ENCODE data around the gene TOPAZ1. TPM values are rescaled to one million over a fixed set of nuclear protein-coding genes. Genes with fewer than 3 reads are reported as not detected.
A peak's percentile ranks its signal among the peaks of the same experiment; 100 is the strongest.

Gene TOPAZ1
- total and polyA plus RNA-seq, 2 of the 13 experiments (the other 11 are each of a cell fraction or from before 2014, with no cell fraction given): not detected

DNA sequence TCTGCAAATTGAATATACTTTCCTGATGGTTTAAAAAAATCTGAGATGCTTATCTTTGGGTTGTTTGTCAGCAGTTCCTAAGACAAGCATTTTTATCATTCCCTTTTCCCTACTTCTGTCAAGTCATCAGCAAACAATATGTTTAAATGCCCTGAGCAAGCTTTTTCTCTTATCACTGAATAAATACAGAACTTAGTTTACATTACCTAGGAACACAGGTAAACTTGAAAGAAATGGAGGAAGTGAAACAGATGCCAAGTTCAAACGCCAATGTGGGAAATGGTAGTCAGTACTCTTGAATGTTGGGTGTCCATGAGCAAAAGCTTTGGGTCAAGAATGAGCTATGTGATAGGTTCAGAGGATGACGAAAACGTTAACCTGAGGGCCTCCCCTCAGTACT, 79.6 kb downstream of the TOPAZ1 start (continued):
- TF ChIP-seq AGO2 (optimal IDR thresholded peaks at IDR 0.05; ENCODE audit: low read depth, low read length) (no peak), TEAD3 (CRISPR knock-in tag; optimal IDR thresholded peaks at IDR 0.05; ENCODE audit: borderline replicate concordance) (peak; percentile 81), SNAPC2 (CRISPR knock-in tag; IDR thresholded peaks at IDR 0.05) (peak; percentile 25; the same call in 1 of the 2 replicates), RXRA (CRISPR knock-in tag; IDR thresholded peaks at IDR 0.05) (peak; percentile 28; the same call in 1 of the 2 replicates), SALL1 (CRISPR knock-in tag; IDR thresholded peaks at IDR 0.05) (peak; percentile 36; the same call in 1 of the 2 replicates), TMF1 (CRISPR knock-in tag; IDR thresholded peaks at IDR 0.05; ENCODE audit: low read depth) (no peak), HDAC2 (CRISPR knock-in tag; IDR thresholded peaks at IDR 0.05) (peak; percentile 83), SPEN (CRISPR knock-in tag; IDR thresholded peaks at IDR 0.05; ENCODE audit: low read depth) (no peak; the same call in 1 of the 2 replicates), SOX5 (CRISPR knock-in tag; IDR thresholded peaks at IDR 0.05; ENCODE audit: borderline replicate concordance) (peak; percentile 91), GABPA (IDR thresholded peaks at IDR 0.05; ENCODE audit: low read depth, low read length) (no peak), GABPA (CRISPR knock-in tag; IDR thresholded peaks at IDR 0.05; ENCODE audit: low read depth) (peak; percentile 48; the same call in 1 of the 2 replicates), ZNF577 (CRISPR knock-in tag; IDR thresholded peaks at IDR 0.05; ENCODE audit: borderline replicate concordance, low read depth) (no peak), MIXL1 (CRISPR knock-in tag; IDR thresholded peaks at IDR 0.05) (peak; percentile 76), GABPB1 (CRISPR knock-in tag; IDR thresholded peaks at IDR 0.05) (no peak), ZNF878 (CRISPR knock-in tag; IDR thresholded peaks at IDR 0.05) (peak; percentile 69; the same call in 1 of the 2 replicates), ZNF558 (CRISPR knock-in tag; IDR thresholded peaks at IDR 0.05; ENCODE audit: borderline replicate concordance) (no peak), FOXA3 (CRISPR knock-in tag; IDR thresholded peaks at IDR 0.05) (peak; percentile 96), CAMTA2 (CRISPR knock-in tag; IDR thresholded peaks at IDR 0.05; ENCODE audit: borderline replicate concordance) (no peak), GFI1 (CRISPR knock-in tag; IDR thresholded peaks at IDR 0.05; ENCODE audit: borderline replicate concordance) (peak; percentile 61), SRSF4 (IDR thresholded peaks at IDR 0.05; ENCODE audit: low read depth, low read length, poor library complexity, severe bottlenecking) (no peak), ISL2 (CRISPR knock-in tag; IDR thresholded peaks at IDR 0.05) (peak; percentile 94)
- TF ChIP-seq, protein P1, sequence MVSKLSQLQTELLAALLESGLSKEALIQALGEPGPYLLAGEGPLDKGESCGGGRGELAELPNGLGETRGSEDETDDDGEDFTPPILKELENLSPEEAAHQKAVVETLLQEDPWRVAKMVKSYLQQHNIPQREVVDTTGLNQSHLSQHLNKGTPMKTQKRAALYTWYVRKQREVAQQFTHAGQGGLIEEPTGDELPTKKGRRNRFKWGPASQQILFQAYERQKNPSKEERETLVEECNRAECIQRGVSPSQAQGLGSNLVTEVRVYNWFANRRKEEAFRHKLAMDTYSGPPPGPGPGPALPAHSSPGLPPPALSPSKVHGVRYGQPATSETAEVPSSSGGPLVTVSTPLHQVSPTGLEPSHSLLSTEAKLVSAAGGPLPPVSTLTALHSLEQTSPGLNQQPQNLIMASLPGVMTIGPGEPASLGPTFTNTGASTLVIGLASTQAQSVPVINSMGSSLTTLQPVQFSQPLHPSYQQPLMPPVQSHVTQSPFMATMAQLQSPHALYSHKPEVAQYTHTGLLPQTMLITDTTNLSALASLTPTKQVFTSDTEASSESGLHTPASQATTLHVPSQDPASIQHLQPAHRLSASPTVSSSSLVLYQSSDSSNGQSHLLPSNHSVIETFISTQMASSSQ (IDR thresholded peaks at IDR 0.05; ENCODE audit: low read depth): peak; percentile 53
- TF ChIP-seq, protein P1 (CRISPR knock-in tag; IDR thresholded peaks at IDR 0.05; ENCODE audit: borderline replicate concordance): peak; percentile 55; the same call in 1 of the 2 replicates
- TF ChIP-seq, protein P2, sequence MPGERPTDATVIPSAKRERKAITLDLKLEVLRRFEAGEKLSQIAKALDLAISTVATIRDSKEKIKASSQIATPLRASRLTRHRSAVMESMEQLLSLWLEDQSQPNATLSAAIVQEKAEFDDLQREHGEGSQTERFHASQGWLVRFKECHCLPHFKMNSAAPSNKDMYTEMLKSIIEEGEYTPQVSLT (CRISPR knock-in tag; IDR thresholded peaks at IDR 0.05; ENCODE audit: borderline replicate concordance, low read depth): no peak
- TF ChIP-seq, protein P3, sequence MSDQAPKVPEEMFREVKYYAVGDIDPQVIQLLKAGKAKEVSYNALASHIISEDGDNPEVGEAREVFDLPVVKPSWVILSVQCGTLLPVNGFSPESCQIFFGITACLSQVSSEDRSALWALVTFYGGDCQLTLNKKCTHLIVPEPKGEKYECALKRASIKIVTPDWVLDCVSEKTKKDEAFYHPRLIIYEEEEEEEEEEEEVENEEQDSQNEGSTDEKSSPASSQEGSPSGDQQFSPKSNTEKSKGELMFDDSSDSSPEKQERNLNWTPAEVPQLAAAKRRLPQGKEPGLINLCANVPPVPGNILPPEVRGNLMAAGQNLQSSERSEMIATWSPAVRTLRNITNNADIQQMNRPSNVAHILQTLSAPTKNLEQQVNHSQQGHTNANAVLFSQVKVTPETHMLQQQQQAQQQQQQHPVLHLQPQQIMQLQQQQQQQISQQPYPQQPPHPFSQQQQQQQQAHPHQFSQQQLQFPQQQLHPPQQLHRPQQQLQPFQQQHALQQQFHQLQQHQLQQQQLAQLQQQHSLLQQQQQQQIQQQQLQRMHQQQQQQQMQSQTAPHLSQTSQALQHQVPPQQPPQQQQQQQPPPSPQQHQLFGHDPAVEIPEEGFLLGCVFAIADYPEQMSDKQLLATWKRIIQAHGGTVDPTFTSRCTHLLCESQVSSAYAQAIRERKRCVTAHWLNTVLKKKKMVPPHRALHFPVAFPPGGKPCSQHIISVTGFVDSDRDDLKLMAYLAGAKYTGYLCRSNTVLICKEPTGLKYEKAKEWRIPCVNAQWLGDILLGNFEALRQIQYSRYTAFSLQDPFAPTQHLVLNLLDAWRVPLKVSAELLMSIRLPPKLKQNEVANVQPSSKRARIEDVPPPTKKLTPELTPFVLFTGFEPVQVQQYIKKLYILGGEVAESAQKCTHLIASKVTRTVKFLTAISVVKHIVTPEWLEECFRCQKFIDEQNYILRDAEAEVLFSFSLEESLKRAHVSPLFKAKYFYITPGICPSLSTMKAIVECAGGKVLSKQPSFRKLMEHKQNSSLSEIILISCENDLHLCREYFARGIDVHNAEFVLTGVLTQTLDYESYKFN (CRISPR knock-in tag; conservative IDR thresholded peaks at IDR 0.05): peak; percentile 94

Measured in HepG2 (cell line).